ENCODE results near the gene DNAJC8.

DNAJC8 gene

DNA sequence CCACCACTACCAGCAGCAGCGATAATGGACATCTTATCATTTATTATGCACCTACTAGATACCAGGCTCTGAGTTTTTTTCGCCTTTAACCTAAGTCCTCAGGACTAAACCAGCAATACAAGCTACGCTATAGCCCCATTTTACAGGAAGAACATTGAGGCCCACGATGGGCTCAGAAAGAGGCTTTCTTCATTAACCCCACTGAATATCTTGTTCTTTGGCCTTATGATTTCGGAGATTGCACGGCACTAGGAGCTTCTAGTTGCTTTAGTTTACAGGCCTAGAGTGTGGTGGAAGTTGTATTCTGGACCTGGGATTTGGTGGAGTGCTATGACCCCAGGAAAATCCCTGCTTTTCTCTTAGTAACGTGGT, 28.0 kb upstream of the DNAJC8 start:
- Histone ChIP-seq H3K9me3 (ENCODE audit: low read length) (no peaks in the 10 kb centered on the region), H3K27me3 (ENCODE audit: insufficient read depth, low read length) (no peaks in the 10 kb centered on the region), H2AFZ (ENCODE audit: low read depth, low read length) (no peak overlapping the region), H3K4me1 (ENCODE audit: insufficient read depth, low read length) (peaks cover 14% of the 10 kb centered on the region), H3K4me3 (ENCODE audit: low read length) (peak overlapping the region; percentile 64), H3K36me3 (ENCODE audit: insufficient read depth, low read length) (peaks cover 2% of the 10 kb centered on the region)

- Histone ChIP-seq H3K36me3 (ENCODE audit: insufficient read depth, low read length) (peaks cover 2% of the 10 kb centered on the region), H2AFZ (ENCODE audit: low read depth, low read length) (peak overlapping the region; percentile 66), H3K4me3 (ENCODE audit: low read length) (peak overlapping the region; percentile 64), H3K4me1 (ENCODE audit: insufficient read depth, low read length) (peaks cover 13% of the 10 kb centered on the region), H3K27me3 (ENCODE audit: insufficient read depth, low read length) (no peaks in the 10 kb centered on the region), H3K9me3 (ENCODE audit: low read length) (no peaks in the 10 kb centered on the region)
Observed at GRCh38 chr1:28259934-28260802, 27.3 kb upstream of the DNAJC8 start.

GRCh38 chr1:28259252-28259933, 26.6 kb upstream of the DNAJC8 start, which contains the start of gene SESN2:
Gene SESN2, plus strand, starts transcription at chr1:28259518. Its CDS starts 330 bp downstream, at chr1:28259848.
- Histone ChIP-seq H3K4me3 (ENCODE audit: low read length) (peak within 1 kb of the TSS; percentile 64), H2AFZ (ENCODE audit: low read depth, low read length) (peak within 1 kb of the TSS; percentile 66), H3K4me1 (ENCODE audit: insufficient read depth, low read length) (peaks cover 13% of the 10 kb centered on the region), H3K36me3 (ENCODE audit: insufficient read depth, low read length) (peaks cover 2% of the 10 kb centered on the region), H3K27me3 (ENCODE audit: insufficient read depth, low read length) (no peaks in the 10 kb centered on the region), H3K9me3 (ENCODE audit: low read length) (no peaks in the 10 kb centered on the region)

DNA sequence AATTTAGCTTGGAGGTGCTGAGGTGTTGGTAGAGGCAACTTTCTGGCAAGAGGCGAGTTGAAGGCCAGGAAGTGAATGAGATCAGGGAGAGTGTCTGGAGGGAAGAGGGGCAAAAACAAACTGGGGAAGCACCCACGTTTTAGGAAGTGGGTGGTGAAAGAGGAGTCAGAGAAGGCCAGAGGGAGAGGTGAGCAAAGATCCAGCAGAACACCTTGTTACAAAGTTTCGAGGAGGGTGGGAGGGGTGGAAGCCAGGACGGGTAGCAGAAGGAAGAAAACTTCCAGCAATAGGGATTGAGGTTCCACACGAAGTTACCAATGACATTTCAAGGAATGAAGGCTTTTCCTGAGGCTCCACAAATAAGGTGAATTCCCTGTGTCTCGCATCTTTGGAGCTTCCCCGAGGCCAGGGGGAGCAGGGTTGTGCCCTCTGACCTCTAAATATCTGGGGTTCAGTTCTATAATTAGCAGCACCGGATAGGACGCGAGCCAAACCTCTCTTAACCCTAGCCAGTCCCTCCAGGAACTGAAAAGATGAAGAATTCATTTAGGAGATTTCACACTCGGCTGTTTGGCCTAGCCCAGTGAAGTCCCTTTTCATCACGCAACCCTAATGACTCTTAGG, 25.9 kb upstream of the DNAJC8 start:
- Histone ChIP-seq H3K4me3 (ENCODE audit: low read length) (peak overlapping the region; percentile 64), H3K27me3 (ENCODE audit: insufficient read depth, low read length) (no peaks in the 10 kb centered on the region), H3K9me3 (ENCODE audit: low read length) (no peaks in the 10 kb centered on the region), H2AFZ (ENCODE audit: low read depth, low read length) (no peak overlapping the region), H3K4me1 (ENCODE audit: insufficient read depth, low read length) (peaks cover 13% of the 10 kb centered on the region), H3K36me3 (ENCODE audit: insufficient read depth, low read length) (peaks cover 2% of the 10 kb centered on the region)

DNA sequence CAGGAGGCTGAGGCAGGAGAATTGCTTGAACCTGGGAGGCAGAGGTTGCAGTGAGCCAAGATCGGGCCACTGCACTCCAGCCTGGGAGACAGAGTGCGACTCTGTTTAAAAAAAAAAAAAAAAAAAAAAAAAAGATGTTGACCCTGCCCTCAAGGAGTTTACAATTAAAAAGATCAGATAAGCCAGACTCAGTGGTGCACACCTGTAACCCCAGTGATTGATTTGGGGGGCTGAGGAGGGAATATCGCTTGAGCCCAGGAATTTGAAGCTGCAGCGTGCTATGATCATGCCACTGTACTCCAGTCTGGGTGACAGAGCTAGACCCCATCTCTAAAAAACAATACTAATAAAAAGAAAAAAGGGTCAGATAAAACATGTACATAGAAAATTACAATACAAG, 24.9 kb upstream of the DNAJC8 start:
- H2AFZ ChIP-seq (ENCODE audit: low read depth, low read length): no peak overlapping the region
- peaks cover 13% of the 10 kb centered on the region for H3K4me1 ChIP-seq (ENCODE audit: insufficient read depth, low read length)
- H3K9me3 ChIP-seq (ENCODE audit: low read length): no peaks in the 10 kb centered on the region
- peaks cover 2% of the 10 kb centered on the region for H3K36me3 ChIP-seq (ENCODE audit: insufficient read depth, low read length)
- no peak overlapping the region for H3K4me3 ChIP-seq (ENCODE audit: low read length)
- H3K27me3 ChIP-seq (ENCODE audit: insufficient read depth, low read length): no peaks in the 10 kb centered on the region

DNA sequence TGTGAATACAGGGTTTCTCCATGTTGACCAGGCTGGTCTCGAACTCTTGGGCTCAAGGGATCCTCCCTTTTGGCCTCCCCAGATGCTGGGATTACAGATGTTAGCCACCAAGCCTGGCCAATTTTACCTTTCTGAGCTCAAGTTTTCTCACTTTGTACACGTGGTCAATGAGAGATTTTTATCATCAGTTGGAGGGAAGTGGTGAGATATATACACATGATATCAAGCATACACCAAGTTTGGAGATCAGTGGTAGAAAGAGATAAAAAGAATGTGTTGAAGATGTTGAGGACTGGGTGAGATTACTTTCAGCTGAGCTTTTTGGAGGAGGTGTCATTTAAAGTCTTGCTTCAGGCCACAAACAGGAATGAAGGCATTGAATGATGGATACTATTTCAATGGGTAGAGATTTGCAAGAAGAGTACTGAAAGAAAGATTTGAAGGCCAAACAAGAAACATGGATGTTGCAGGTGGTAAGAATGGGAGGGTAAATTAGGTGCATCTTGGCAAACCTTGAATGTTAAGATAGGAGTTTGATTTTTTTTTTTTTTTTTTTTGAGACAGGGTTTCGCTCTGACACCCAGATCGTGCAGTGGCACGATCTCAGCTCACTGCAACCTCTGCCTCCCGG, 23.5 kb upstream of the DNAJC8 start:
- H2AFZ ChIP-seq (ENCODE audit: low read depth, low read length): no peak overlapping the region
- no peaks in the 10 kb centered on the region for H3K27me3 ChIP-seq (ENCODE audit: insufficient read depth, low read length)
- H3K36me3 ChIP-seq (ENCODE audit: insufficient read depth, low read length): no peaks in the 10 kb centered on the region
- H3K9me3 ChIP-seq (ENCODE audit: low read length): no peaks in the 10 kb centered on the region
- peaks cover 10% of the 10 kb centered on the region for H3K4me1 ChIP-seq (ENCODE audit: insufficient read depth, low read length)
- no peak overlapping the region for H3K4me3 ChIP-seq (ENCODE audit: low read length)

- Histone ChIP-seq H3K9me3 (ENCODE audit: low read length) (no peaks in the 10 kb centered on the region), H3K36me3 (ENCODE audit: insufficient read depth, low read length) (no peaks in the 10 kb centered on the region), H3K4me1 (ENCODE audit: insufficient read depth, low read length) (peaks cover 21% of the 10 kb centered on the region), H2AFZ (ENCODE audit: low read depth, low read length) (no peak overlapping the region), H3K4me3 (ENCODE audit: low read length) (no peak overlapping the region), H3K27me3 (ENCODE audit: insufficient read depth, low read length) (no peaks in the 10 kb centered on the region)
Observed at GRCh38 chr1:28249866-28250295, 17.1 kb upstream of the DNAJC8 start.

DNA sequence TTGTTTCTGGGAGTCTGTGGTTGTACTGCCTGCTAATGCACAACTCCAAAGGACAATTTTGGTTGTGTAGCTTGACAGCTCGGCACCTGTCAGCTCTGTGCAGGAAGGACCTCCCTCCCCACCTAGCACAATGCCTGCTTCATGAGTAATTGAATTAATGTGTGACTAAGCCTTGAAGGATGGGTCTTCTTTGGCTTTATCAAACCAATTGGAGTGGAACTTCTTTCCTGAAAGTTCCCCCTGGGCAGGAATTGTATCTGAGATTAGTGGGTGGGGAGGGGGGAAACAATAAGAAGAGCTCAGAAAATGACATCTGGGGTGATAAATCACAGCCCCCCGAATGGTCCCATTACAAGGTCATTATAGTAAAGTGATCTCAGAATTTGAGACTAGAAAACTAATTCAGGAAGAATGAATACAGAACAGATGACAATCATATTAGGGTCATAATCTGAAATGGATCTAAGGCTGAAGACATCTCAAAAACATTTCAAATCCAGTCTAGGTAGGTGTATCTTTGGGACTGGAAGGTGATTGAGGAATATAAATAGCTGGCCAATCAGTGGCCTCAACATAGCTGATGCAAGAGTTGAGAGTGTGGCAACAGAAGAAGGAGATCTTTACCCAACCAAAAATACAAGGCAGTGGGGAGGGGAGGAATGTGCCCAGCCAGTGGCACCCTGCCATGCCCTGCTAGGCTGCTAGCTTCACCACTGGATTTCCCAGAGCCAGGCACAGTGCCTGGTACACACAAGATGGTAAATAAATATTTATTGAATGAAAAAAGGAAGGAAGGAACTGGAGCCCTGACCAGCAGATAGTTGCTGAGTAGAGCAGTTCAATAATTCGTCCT, 16.4 kb upstream of the DNAJC8 start:
- H3K4me3 ChIP-seq (ENCODE audit: low read length): peak overlapping the region; percentile 3
- H2AFZ ChIP-seq (ENCODE audit: low read depth, low read length): peak overlapping the region; percentile 10
- H3K27me3 ChIP-seq (ENCODE audit: insufficient read depth, low read length): no peaks in the 10 kb centered on the region
- H3K36me3 ChIP-seq (ENCODE audit: insufficient read depth, low read length): no peaks in the 10 kb centered on the region
- peaks cover 21% of the 10 kb centered on the region for H3K4me1 ChIP-seq (ENCODE audit: insufficient read depth, low read length)
- H3K9me3 ChIP-seq (ENCODE audit: low read length): no peaks in the 10 kb centered on the region

DNA sequence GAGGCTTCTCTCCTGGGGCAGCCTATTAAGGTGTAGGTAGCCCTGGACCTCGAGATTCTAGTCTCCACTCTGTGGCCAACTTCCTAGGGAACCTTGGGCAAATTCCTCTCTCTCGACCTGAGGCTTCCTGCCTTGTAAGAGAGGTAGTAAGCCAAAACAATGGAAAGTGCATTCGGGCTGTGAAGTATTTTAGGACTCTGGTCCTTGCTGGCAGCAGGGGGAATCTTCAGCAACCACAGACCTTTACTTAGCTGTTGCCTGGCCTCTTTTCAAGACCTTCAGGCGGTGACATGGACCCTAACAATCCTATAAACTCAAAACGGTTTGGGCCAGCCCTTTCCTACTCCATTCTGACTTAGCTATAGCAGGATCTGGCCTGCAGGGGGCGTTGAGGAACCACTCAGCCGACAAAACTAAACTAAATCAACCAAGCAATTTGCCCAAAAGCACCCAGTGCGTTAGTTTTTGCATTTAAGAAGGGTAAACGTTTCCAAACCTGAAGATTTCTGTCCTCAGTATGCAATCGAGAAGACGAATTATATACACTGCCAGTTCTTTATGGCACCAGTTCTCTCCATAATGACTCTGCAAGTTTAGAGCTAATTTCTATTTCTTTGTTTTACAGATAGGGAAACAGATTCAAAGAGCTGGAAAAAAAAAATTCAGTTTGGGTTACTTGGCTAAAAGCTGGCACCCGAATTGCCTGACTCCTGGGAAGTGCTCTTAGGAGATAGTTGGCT, 15.6 kb upstream of the DNAJC8 start:
- H3K4me3 ChIP-seq (ENCODE audit: low read length): peak overlapping the region; percentile 3

GRCh38 chr1:28247612-28248272, 14.9 kb upstream of the DNAJC8 start:
- no peaks in the 10 kb centered on the region for H3K9me3 ChIP-seq (ENCODE audit: low read length)
- H3K36me3 ChIP-seq (ENCODE audit: insufficient read depth, low read length): no peaks in the 10 kb centered on the region
- H3K27me3 ChIP-seq (ENCODE audit: insufficient read depth, low read length): no peaks in the 10 kb centered on the region
- H3K4me3 ChIP-seq (ENCODE audit: low read length): peak overlapping the region; percentile 25
- H2AFZ ChIP-seq (ENCODE audit: low read depth, low read length): peak overlapping the region; percentile 10
- H3K4me1 ChIP-seq (ENCODE audit: insufficient read depth, low read length): peaks cover 21% of the 10 kb centered on the region

More for the DNA sequence above, 15.6 kb upstream of the DNAJC8 start:
- Histone ChIP-seq H2AFZ (ENCODE audit: low read depth, low read length) (peak overlapping the region; percentile 10), H3K27me3 (ENCODE audit: insufficient read depth, low read length) (no peaks in the 10 kb centered on the region), H3K9me3 (ENCODE audit: low read length) (no peaks in the 10 kb centered on the region), H3K36me3 (ENCODE audit: insufficient read depth, low read length) (no peaks in the 10 kb centered on the region), H3K4me1 (ENCODE audit: insufficient read depth, low read length) (peaks cover 21% of the 10 kb centered on the region)

DNA sequence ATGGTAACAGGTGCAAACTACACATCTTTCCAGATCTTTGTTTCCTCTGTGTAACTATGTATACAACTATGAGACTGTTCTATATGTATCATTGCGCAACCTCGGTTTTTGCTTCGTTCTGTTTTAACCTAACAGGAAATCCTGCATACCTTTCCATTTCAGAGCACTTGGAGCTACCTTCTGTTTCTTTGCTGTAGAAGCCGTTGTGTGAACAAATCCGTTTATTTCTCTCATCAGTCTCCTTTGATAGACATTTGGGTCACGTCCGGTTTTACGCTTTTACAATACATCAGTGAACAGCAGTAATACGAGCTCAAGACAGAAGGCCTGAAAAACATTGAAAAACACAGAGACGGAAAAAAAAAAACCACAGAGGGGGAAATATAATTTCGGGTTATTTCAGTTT, 13.6 kb upstream of the DNAJC8 start:
- Histone ChIP-seq H3K4me3 (ENCODE audit: low read length) (peak overlapping the region; percentile 58), H3K36me3 (ENCODE audit: insufficient read depth, low read length) (no peaks in the 10 kb centered on the region), H3K27me3 (ENCODE audit: insufficient read depth, low read length) (no peaks in the 10 kb centered on the region), H3K4me1 (ENCODE audit: insufficient read depth, low read length) (peaks cover 21% of the 10 kb centered on the region), H3K9me3 (ENCODE audit: low read length) (no peaks in the 10 kb centered on the region), H2AFZ (ENCODE audit: low read depth, low read length) (no peak overlapping the region)

Measured in neuron (in vitro differentiated cells).